Activated B cell treated with CpG ODN at 0.5 μM for 24 hours (primary cell): Measurements from ENCODE around the gene GRAP. TPM values are rescaled to one million over a fixed set of nuclear protein-coding genes. Genes with fewer than 3 reads are reported as not detected.
"Not testable (repeated sequence)": the region's sequence is repeated elsewhere in the genome, so short reads cannot be mapped to it uniquely, and the experiment has no call there.

Experiments used
- ATAC-seq: fragments of 200-7000 bp; cut with Tn5 transposase; one replicate; pipeline ENCODE4 v1.10.0; 2021; ENCODE audit warnings: low read depth, mild to moderate bottlenecking, moderate library complexity
- CTCF ChIA-PET: fragments of 350-600 bp; sonication (Branson Sonifier 250); formaldehyde crosslinking; loops from one replicate; lab custom pipeline; 2021; ENCODE audit warnings: antibody characterized with exemption; lab: Charles Lee
- POLR2A ChIA-PET: fragments of 350-600 bp; sonication (Branson Sonifier 250); formaldehyde crosslinking; loops from one replicate; lab custom pipeline; 2021; ENCODE audit warnings: antibody characterized with exemption; lab: Charles Lee
- DNase-seq: peaks from one replicate; pipeline ENCODE4 v3.0.0; 2022
- H3K27ac Mint-ChIP-seq: one replicate; pipeline ENCODE4 v1.8.0; 2020; ENCODE audit warnings: mixed read lengths
- H3K27me3 Mint-ChIP-seq: one replicate; pipeline ENCODE4 v1.8.0; 2021; ENCODE audit warnings: mixed read lengths
- H3K36me3 Mint-ChIP-seq: one replicate; pipeline ENCODE4 v1.8.0; 2021; ENCODE audit warnings: low read depth, mixed read lengths
- H3K4me1 Mint-ChIP-seq: one replicate; pipeline ENCODE4 v1.8.0; 2021; ENCODE audit warnings: mixed read lengths
- H3K4me3 Mint-ChIP-seq: one replicate; pipeline ENCODE4 v1.8.0; 2020; ENCODE audit warnings: mild to moderate bottlenecking, mixed read lengths
- H3K9me3 Mint-ChIP-seq: one replicate; pipeline ENCODE4 v1.8.0; 2020; ENCODE audit warnings: mixed read lengths
- intact Hi-C: fragments of 100-400 bp; cut with micrococcal nuclease; formaldehyde crosslinking; loops from one replicate; pipeline ENCODE4 v1.15.1; 2024
- total RNA-seq: library from RNA; stranded (reverse); gene quantifications from 2 replicates; pipeline ENCODE4 v1.2.3, GENCODE V29; 2022

The GRAP gene
- total RNA-seq, 1 donor from 2014 or later = 39.2 TPM

GRCh38 chr17:19063326-19063956 lies 16.7 kb upstream of the GRAP start:
- CTCF ChIA-PET, H3K9me3 Mint-ChIP-seq, intact Hi-C loops, H3K27me3 Mint-ChIP-seq, H3K4me1 Mint-ChIP-seq, H3K36me3 Mint-ChIP-seq: not testable (repeated sequence)
- POLR2A ChIA-PET = interaction anchor here (0.6 kb wide), 6 partner anchors 39 to 314 kb away, joined by 3 to 7 read pairs (median 4); partner anchors contain the start of genes FAM83G and MAPK7
- H3K4me3 Mint-ChIP-seq = peak overlapping the region; percentile 82
- peak overlapping the region; percentile 95 for H3K27ac Mint-ChIP-seq
- DNase-seq (peak; percentile 89), ATAC-seq (peak; percentile 43)

- H3K27me3 Mint-ChIP-seq, DNase-seq, H3K27ac Mint-ChIP-seq, POLR2A ChIA-PET, H3K4me1 Mint-ChIP-seq, H3K9me3 Mint-ChIP-seq, H3K4me3 Mint-ChIP-seq, intact Hi-C loops, H3K36me3 Mint-ChIP-seq, CTCF ChIA-PET: not testable (repeated sequence)
- peak; percentile 72 for ATAC-seq
Observed at GRCh38 chr17:19062718-19063325, 16.1 kb upstream of the GRAP start.

GRCh38 chr17:19062009-19062717 lies 15.4 kb upstream of the GRAP start:
- DNase-seq, H3K27ac Mint-ChIP-seq, CTCF ChIA-PET, intact Hi-C loops, H3K9me3 Mint-ChIP-seq, H3K27me3 Mint-ChIP-seq, H3K4me3 Mint-ChIP-seq, POLR2A ChIA-PET, H3K4me1 Mint-ChIP-seq, H3K36me3 Mint-ChIP-seq: not testable (repeated sequence)
- peak; percentile 51 for ATAC-seq

- ATAC-seq = peak; percentile 93
- intact Hi-C loops, H3K4me3 Mint-ChIP-seq, CTCF ChIA-PET, DNase-seq, H3K27me3 Mint-ChIP-seq, H3K27ac Mint-ChIP-seq, H3K9me3 Mint-ChIP-seq, H3K4me1 Mint-ChIP-seq, H3K36me3 Mint-ChIP-seq, POLR2A ChIA-PET: not testable (repeated sequence)
Observed at GRCh38 chr17:19055447-19055846, 8.7 kb upstream of the GRAP start.

- peak; percentile 60 for ATAC-seq
- H3K4me1 Mint-ChIP-seq, H3K27me3 Mint-ChIP-seq, H3K9me3 Mint-ChIP-seq, H3K36me3 Mint-ChIP-seq, POLR2A ChIA-PET, H3K27ac Mint-ChIP-seq, H3K4me3 Mint-ChIP-seq, CTCF ChIA-PET, intact Hi-C loops, DNase-seq: not testable (repeated sequence)
Observed at GRCh38 chr17:19048826-19049225, 2.1 kb upstream of the GRAP start.

GRCh38 chr17:19047510-19047909 lies 753 bp upstream of the GRAP start:
- H3K36me3 Mint-ChIP-seq, CTCF ChIA-PET, intact Hi-C loops, H3K27me3 Mint-ChIP-seq, ATAC-seq, H3K4me1 Mint-ChIP-seq, H3K9me3 Mint-ChIP-seq, H3K4me3 Mint-ChIP-seq, H3K27ac Mint-ChIP-seq, DNase-seq, POLR2A ChIA-PET: not testable (repeated sequence)

GRCh38 chr17:19044643-19045042 lies 2.1 kb downstream of the GRAP start:
- H3K4me3 Mint-ChIP-seq, intact Hi-C loops, H3K9me3 Mint-ChIP-seq, H3K36me3 Mint-ChIP-seq, POLR2A ChIA-PET, ATAC-seq, H3K27ac Mint-ChIP-seq, H3K27me3 Mint-ChIP-seq, H3K4me1 Mint-ChIP-seq, DNase-seq, CTCF ChIA-PET: not testable (repeated sequence)

GRCh38 chr17:19043032-19043431 lies 3.7 kb downstream of the GRAP start:
- not testable (repeated sequence) for H3K4me3 Mint-ChIP-seq, H3K27ac Mint-ChIP-seq

GRCh38 chr17:19042369-19042768 lies 4.4 kb downstream of the GRAP start:
- ATAC-seq = peak; percentile 55
- H3K27me3 Mint-ChIP-seq, H3K27ac Mint-ChIP-seq, H3K36me3 Mint-ChIP-seq, H3K9me3 Mint-ChIP-seq, H3K4me3 Mint-ChIP-seq, intact Hi-C loops, CTCF ChIA-PET, POLR2A ChIA-PET, DNase-seq, H3K4me1 Mint-ChIP-seq: not testable (repeated sequence)

More at GRCh38 chr17:19043032-19043431, 3.7 kb downstream of the GRAP start:
- H3K4me1 Mint-ChIP-seq, intact Hi-C loops, H3K9me3 Mint-ChIP-seq, DNase-seq, H3K27me3 Mint-ChIP-seq, POLR2A ChIA-PET, H3K36me3 Mint-ChIP-seq, CTCF ChIA-PET: not testable (repeated sequence)
- ATAC-seq = peak; percentile 9

- DNase-seq, POLR2A ChIA-PET: not testable (repeated sequence)
Observed at GRCh38 chr17:19041871-19042270, 4.9 kb downstream of the GRAP start.

GRCh38 chr17:19040350-19040749 lies 6.4 kb downstream of the GRAP start:
- H3K4me3 Mint-ChIP-seq, H3K27me3 Mint-ChIP-seq, H3K9me3 Mint-ChIP-seq, ATAC-seq, H3K36me3 Mint-ChIP-seq, H3K27ac Mint-ChIP-seq, intact Hi-C loops, POLR2A ChIA-PET, CTCF ChIA-PET, DNase-seq, H3K4me1 Mint-ChIP-seq: not testable (repeated sequence)

More at GRCh38 chr17:19041871-19042270, 4.9 kb downstream of the GRAP start:
- H3K4me3 Mint-ChIP-seq, H3K36me3 Mint-ChIP-seq, intact Hi-C loops, H3K27me3 Mint-ChIP-seq, H3K9me3 Mint-ChIP-seq, ATAC-seq, H3K27ac Mint-ChIP-seq, CTCF ChIA-PET, H3K4me1 Mint-ChIP-seq: not testable (repeated sequence)

GRCh38 chr17:19038730-19039129 lies 8.0 kb downstream of the GRAP start:
- H3K36me3 Mint-ChIP-seq, DNase-seq, POLR2A ChIA-PET, H3K27ac Mint-ChIP-seq, intact Hi-C loops, H3K4me3 Mint-ChIP-seq, H3K9me3 Mint-ChIP-seq, H3K27me3 Mint-ChIP-seq, H3K4me1 Mint-ChIP-seq, CTCF ChIA-PET: not testable (repeated sequence)
- ATAC-seq = peak; percentile 38
